GM19239 (cell line): ENCODE measurements around the gene ZNF277.
A peak's percentile ranks its signal among the peaks of the same experiment; 100 is the strongest.
"Not testable (repeated sequence)": the region's sequence is repeated elsewhere in the genome, so short reads cannot be mapped to it uniquely, and the experiment has no call there.

Experiments used
- DNase-seq: peaks from one replicate; pipeline ENCODE4 v3.0.0; 2011; ENCODE audit warnings: low spot score; ENCODE audit not compliant: insufficient read length
- FAIRE-seq: peaks from 2 replicates; lab custom pipeline; 2011; peaks lifted over from hg19 to GRCh38; lab: Jason Lieb, UNC

Gene ZNF277

GRCh38 chr7:112381311-112382091 is 175.0 kb downstream of the ZNF277 start:
- no peak for DNase-seq
- FAIRE-seq = no peak

- DNase-seq (no peak), FAIRE-seq (no peak)
Measured at GRCh38 chr7:112383671-112384417, 177.3 kb downstream of the ZNF277 start.

DNA sequence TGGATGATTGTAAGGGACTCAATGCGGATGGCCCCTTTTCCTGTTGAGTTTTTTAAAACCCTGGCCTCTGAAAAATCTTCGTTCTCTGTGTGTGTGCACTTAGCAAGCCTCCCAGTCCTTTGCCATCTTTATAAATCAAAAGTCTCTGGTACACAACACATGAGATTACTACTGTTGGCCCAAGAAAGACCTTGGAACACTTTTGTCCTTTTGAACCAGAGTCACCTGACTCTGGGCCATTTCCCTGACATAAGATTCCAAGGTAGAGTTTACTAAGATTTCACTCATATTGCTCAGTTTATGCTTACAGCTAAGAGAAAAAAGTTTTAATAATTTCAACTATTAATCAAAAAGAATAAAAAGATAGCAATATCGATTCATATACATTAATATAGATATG is 179.0 kb downstream of the ZNF277 start:
- DNase-seq (no peak), FAIRE-seq (no peak)

GRCh38 chr7:112386619-112387018 is 180.1 kb downstream of the ZNF277 start:
- FAIRE-seq = no peak
- no peak for DNase-seq

- FAIRE-seq (no peak), DNase-seq (no peak)
Measured at GRCh38 chr7:112390167-112390566, 183.7 kb downstream of the ZNF277 start.

GRCh38 chr7:112391079-112391821 is 184.8 kb downstream of the ZNF277 start:
- not testable (repeated sequence) for DNase-seq, FAIRE-seq

DNA sequence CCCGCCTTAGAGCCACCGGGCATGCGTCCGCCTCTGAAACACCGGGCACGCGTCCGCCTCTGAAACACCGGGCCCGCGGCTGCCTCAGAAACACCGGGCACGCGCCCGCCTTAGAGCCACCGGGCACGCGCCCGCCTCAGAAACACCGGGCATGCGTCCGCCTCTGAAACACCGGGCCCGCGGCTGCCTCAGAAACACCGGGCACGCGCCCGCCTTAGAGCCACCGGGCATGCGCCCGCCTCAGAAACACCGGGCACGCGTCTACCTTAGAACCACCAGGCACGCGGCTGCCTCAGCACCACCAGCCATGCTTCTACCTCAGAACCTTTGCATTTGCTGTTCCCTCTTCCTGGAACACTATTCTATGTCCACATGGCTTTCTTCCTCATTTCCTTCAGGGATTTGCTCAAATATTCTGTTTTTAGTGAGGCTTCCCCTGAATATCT is 185.4 kb downstream of the ZNF277 start:
- FAIRE-seq = not testable (repeated sequence)

More for the DNA sequence above, 185.4 kb downstream of the ZNF277 start:
- DNase-seq = peak; percentile 27
